ENCODE results near the gene VARS1. TPM values are rescaled to one million over a fixed set of nuclear protein-coding genes. Genes with fewer than 3 reads are reported as not detected.

VARS1 gene
- total and polyA plus RNA-seq, 2 donors (not counting 1 experiment from before 2014, with no cell fraction given): 16.0 to 53.5 TPM

DNA sequence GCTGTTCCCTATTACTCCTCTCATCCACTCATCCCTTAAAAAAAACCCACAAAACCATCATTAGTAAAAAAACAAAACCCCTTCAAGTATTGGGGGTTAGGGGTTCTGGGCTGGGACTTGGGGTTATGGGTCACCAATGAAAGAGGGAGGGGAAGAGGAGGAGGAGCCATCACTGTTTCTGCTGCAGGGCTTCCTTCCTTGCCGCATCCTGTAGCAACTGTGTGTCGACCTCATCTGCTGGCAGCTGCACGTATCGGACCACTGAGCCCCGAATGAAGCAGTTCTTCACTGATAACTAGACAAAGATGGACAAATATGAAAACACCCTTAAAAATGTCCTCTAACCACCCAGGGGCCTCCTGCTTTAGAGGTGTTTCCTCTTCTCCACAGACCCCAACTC, 2.0 kb upstream of the VARS1 start:
- no peak for DNase-seq (ENCODE audit: low read depth in 2 of 2)
- H3K36me3 ChIP-seq (ENCODE audit: control insufficient read depth, insufficient read depth, low read length): no peaks in the 10 kb centered on the region
- H4K20me1 ChIP-seq (ENCODE audit: control insufficient read depth, extremely low read depth, insufficient read depth, low read length): no peaks in the 10 kb centered on the region
- TF ChIP-seq, protein P1, sequence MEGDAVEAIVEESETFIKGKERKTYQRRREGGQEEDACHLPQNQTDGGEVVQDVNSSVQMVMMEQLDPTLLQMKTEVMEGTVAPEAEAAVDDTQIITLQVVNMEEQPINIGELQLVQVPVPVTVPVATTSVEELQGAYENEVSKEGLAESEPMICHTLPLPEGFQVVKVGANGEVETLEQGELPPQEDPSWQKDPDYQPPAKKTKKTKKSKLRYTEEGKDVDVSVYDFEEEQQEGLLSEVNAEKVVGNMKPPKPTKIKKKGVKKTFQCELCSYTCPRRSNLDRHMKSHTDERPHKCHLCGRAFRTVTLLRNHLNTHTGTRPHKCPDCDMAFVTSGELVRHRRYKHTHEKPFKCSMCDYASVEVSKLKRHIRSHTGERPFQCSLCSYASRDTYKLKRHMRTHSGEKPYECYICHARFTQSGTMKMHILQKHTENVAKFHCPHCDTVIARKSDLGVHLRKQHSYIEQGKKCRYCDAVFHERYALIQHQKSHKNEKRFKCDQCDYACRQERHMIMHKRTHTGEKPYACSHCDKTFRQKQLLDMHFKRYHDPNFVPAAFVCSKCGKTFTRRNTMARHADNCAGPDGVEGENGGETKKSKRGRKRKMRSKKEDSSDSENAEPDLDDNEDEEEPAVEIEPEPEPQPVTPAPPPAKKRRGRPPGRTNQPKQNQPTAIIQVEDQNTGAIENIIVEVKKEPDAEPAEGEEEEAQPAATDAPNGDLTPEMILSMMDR (conservative IDR thresholded peaks at IDR 0.05 in 1 of 2, IDR thresholded peaks at IDR 0.05 in 1 of 2; ENCODE audit: low read depth in 1 of 2, low read length in 2 of 2): no peak
- no peak for TF ChIP-seq EZH2 (IDR thresholded peaks at IDR 0.05; ENCODE audit: low read length, missing control alignments)
- H3K9me3 ChIP-seq (ENCODE audit: control insufficient read depth, insufficient read depth, low read depth, low read length): no peaks in the 10 kb centered on the region
- no peaks in the 10 kb centered on the region for H3K27me3 ChIP-seq (ENCODE audit: control insufficient read depth, insufficient read depth, low read length)
- H2AFZ ChIP-seq (ENCODE audit: low read length): no peak overlapping the region
- no peaks in the 10 kb centered on the region for H3K4me1 ChIP-seq (ENCODE audit: control insufficient read depth, extremely low read depth, insufficient read depth, low read length)
- no peak overlapping the region for H3K27ac ChIP-seq (ENCODE audit: insufficient read depth, low read length)
- H3K4me3 ChIP-seq (replicated peaks in 1 of 4; ENCODE audit: control extremely low read depth in 1 of 4, insufficient read depth in 1 of 4, low read depth in 3 of 4, low read length in 4 of 4): no peak overlapping the region
- peaks cover 20% of the 10 kb centered on the region for H3K79me2 ChIP-seq (ENCODE audit: control insufficient read depth, insufficient read depth, low read length)
- H3K9ac ChIP-seq (ENCODE audit: insufficient read depth, low read length): no peak overlapping the region
- no peak overlapping the region for H3K4me2 ChIP-seq (ENCODE audit: extremely low read depth, insufficient read depth, low read length)

DNA sequence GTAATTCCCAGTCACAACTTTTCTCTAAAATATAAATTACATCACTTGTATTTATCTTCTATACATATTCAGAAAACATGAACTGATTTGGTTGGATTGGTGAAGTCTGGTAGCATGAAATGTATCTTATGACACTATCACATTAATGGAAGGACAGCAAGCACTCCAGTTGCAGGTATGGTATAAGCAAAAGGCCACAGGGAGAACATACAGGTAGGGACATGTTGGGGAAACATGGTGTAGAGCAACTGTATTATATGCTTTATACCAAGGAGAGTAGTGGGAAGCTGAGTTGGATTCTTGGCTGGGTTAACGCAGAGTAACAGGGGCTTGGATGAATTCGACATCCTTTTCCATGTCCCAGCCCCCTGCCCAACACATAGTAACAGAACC, 1.4 kb upstream of the VARS1 start:
- Histone ChIP-seq H3K79me2 (ENCODE audit: control insufficient read depth, insufficient read depth, low read length) (peaks cover 20% of the 10 kb centered on the region), H2AFZ (ENCODE audit: low read length) (no peak overlapping the region)
- no peak for TF ChIP-seq EZH2 (IDR thresholded peaks at IDR 0.05; ENCODE audit: low read length, missing control alignments)
- TF ChIP-seq, protein P1 (conservative IDR thresholded peaks at IDR 0.05 in 1 of 2, IDR thresholded peaks at IDR 0.05 in 1 of 2; ENCODE audit: low read depth in 1 of 2, low read length in 2 of 2): no peak

DNA sequence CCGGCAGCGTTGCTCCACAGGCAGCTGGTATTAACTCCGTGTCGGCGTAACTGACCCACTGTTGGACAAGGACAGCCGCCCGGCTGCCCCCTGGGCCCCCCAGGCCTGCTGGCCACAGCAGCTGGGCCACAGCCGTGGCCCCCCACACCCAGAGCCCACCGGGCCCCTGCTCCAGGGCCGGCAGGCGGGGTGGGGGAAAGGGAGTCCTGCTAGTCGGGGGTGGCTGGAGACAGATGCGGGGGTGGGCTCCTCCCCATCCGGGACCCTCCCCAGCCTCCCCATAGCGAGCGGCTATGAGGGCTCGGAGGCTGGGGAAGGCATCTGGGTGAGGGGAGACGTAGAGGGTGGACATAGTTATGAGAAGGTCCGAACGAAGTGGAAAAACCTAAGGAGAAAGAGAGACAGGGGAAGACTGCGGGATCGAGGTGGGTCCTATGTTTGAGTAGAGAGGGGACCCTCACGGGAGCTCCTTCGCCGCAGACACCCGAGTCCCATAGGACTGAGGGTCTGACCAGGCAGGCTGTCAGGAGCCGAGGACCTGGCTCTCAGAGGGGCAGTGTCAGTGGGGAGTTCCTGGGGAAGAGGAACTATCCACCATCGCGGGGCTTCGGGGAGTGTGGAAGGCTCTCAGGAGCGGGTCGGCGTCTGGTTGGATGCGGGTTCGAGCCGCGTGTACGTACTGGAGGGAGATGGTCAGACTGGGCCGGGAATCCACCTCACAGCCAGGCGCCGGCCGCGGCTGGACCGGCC, 511 bp downstream of the VARS1 start:
- Histone ChIP-seq H3K4me3 (replicated peaks in 1 of 4; ENCODE audit: control extremely low read depth in 1 of 4, insufficient read depth in 1 of 4, low read depth in 3 of 4, low read length in 4 of 4) (peak overlapping the region; percentile 93 to 97 (median 94)), H3K9me3 (ENCODE audit: control insufficient read depth, insufficient read depth, low read depth, low read length) (no peaks in the 10 kb centered on the region), H3K27ac (ENCODE audit: insufficient read depth, low read length) (peak overlapping the region; percentile 95), H2AFZ (ENCODE audit: low read length) (peak overlapping the region; percentile 38), H3K27me3 (ENCODE audit: control insufficient read depth, insufficient read depth, low read length) (no peaks in the 10 kb centered on the region), H3K36me3 (ENCODE audit: control insufficient read depth, insufficient read depth, low read length) (peaks cover 1% of the 10 kb centered on the region), H3K79me2 (ENCODE audit: control insufficient read depth, insufficient read depth, low read length) (peaks cover 20% of the 10 kb centered on the region), H3K4me1 (ENCODE audit: control insufficient read depth, extremely low read depth, insufficient read depth, low read length) (no peaks in the 10 kb centered on the region), H4K20me1 (ENCODE audit: control insufficient read depth, extremely low read depth, insufficient read depth, low read length) (no peaks in the 10 kb centered on the region), H3K4me2 (ENCODE audit: extremely low read depth, insufficient read depth, low read length) (peak overlapping the region; percentile 97), H3K9ac (ENCODE audit: insufficient read depth, low read length) (peak overlapping the region; percentile 97)
- peak in 1 of 2 donors; percentile 52 for DNase-seq (ENCODE audit: low read depth in 2 of 2)
- TF ChIP-seq, protein P1 (conservative IDR thresholded peaks at IDR 0.05 in 1 of 2, IDR thresholded peaks at IDR 0.05 in 1 of 2; ENCODE audit: low read depth in 1 of 2, low read length in 2 of 2): no peak
- TF ChIP-seq EZH2 (IDR thresholded peaks at IDR 0.05; ENCODE audit: low read length, missing control alignments): no peak

More for the DNA sequence above, 1.4 kb upstream of the VARS1 start:
- Histone ChIP-seq H3K9ac (ENCODE audit: insufficient read depth, low read length) (no peak overlapping the region), H3K36me3 (ENCODE audit: control insufficient read depth, insufficient read depth, low read length) (peaks cover under 1% of the 10 kb centered on the region), H3K4me3 (replicated peaks in 1 of 4; ENCODE audit: control extremely low read depth in 1 of 4, insufficient read depth in 1 of 4, low read depth in 3 of 4, low read length in 4 of 4) (no peak overlapping the region), H3K27ac (ENCODE audit: insufficient read depth, low read length) (no peak overlapping the region), H3K27me3 (ENCODE audit: control insufficient read depth, insufficient read depth, low read length) (no peaks in the 10 kb centered on the region), H3K9me3 (ENCODE audit: control insufficient read depth, insufficient read depth, low read depth, low read length) (no peaks in the 10 kb centered on the region), H4K20me1 (ENCODE audit: control insufficient read depth, extremely low read depth, insufficient read depth, low read length) (no peaks in the 10 kb centered on the region), H3K4me2 (ENCODE audit: extremely low read depth, insufficient read depth, low read length) (no peak overlapping the region), H3K4me1 (ENCODE audit: control insufficient read depth, extremely low read depth, insufficient read depth, low read length) (no peaks in the 10 kb centered on the region)
- no peak for DNase-seq (ENCODE audit: low read depth in 2 of 2)
